ENCODE measurements around the gene GFRA3. TPM values are rescaled to one million over a fixed set of nuclear protein-coding genes. Genes with fewer than 3 reads are reported as not detected.
"Not testable (repeated sequence)": the region's sequence is repeated elsewhere in the genome, so short reads cannot be mapped to it uniquely, and the experiment has no call there.

GFRA3 gene
- total and polyA plus RNA-seq, 8 donors, result 0.47 to 2.6 (median 1.1) TPM

- H3K27ac ChIP-seq, result no peak overlapping the region
- no peaks in the 10 kb centered on the region for H3K36me3 ChIP-seq
- H3K4me1 ChIP-seq, result no peaks in the 10 kb centered on the region
- ATAC-seq, result no peak
- no peaks in the 10 kb centered on the region for H3K9me3 ChIP-seq
- no peak for FAIRE-seq
- TF ChIP-seq, protein P1, sequence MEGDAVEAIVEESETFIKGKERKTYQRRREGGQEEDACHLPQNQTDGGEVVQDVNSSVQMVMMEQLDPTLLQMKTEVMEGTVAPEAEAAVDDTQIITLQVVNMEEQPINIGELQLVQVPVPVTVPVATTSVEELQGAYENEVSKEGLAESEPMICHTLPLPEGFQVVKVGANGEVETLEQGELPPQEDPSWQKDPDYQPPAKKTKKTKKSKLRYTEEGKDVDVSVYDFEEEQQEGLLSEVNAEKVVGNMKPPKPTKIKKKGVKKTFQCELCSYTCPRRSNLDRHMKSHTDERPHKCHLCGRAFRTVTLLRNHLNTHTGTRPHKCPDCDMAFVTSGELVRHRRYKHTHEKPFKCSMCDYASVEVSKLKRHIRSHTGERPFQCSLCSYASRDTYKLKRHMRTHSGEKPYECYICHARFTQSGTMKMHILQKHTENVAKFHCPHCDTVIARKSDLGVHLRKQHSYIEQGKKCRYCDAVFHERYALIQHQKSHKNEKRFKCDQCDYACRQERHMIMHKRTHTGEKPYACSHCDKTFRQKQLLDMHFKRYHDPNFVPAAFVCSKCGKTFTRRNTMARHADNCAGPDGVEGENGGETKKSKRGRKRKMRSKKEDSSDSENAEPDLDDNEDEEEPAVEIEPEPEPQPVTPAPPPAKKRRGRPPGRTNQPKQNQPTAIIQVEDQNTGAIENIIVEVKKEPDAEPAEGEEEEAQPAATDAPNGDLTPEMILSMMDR (IDR thresholded peaks at IDR 0.05), result no peak
- 75 to 84% methylated on average over 3 of the region's 3 CpGs for whole genome bisulfite sequencing, 2 donors
- H3K4me3 ChIP-seq, result no peak overlapping the region
- no peak for DNase-seq
- no peaks in the 10 kb centered on the region for H3K27me3 ChIP-seq
- intact Hi-C loops (cut with DNase I), result no loop called here
These were observed 21.5 kb downstream of the GFRA3 start for GRCh38 chr5:138252944-138253343.

- H3K36me3 ChIP-seq; ATAC-seq; H3K27me3 ChIP-seq; FAIRE-seq; intact Hi-C loops (cut with DNase I); H3K4me1 ChIP-seq; H3K27ac ChIP-seq; H3K4me3 ChIP-seq; H3K9me3 ChIP-seq; DNase-seq: not testable (repeated sequence)
- 60 to 72% methylated on average over 2 of the region's 2 CpGs for WGBS, 2 donors
These were observed 26.6 kb downstream of the GFRA3 start for GRCh38 chr5:138247800-138248199.

DNA sequence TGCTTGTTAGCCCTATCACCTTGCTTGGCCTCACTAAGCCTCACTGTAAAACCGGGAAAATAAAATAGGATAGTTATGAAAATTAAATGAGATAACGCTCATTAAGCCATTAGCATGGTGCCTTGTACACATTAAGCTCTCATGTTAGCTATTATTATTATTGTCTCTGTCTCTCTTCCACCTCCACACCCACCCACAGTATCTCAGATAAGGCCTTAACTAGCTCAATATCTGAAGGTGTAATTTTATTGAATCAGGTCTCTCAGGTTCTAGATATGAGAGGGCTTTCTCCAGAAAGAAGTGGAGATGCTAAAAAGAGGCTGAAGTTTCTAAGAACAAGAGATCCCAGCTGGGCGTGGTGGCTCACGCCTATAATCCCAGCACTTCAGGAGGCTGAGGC is 27.6 kb downstream of the GFRA3 start:
- Histone ChIP-seq H3K36me3 (no peaks in the 10 kb centered on the region), H3K27me3 (no peaks in the 10 kb centered on the region), H3K4me1 (no peaks in the 10 kb centered on the region), H3K27ac (no peak overlapping the region), H3K4me3 (no peak overlapping the region), H3K9me3 (no peaks in the 10 kb centered on the region)
- no peak for DNase-seq
- 85 to 91% methylated on average over 4 of the region's 4 CpGs for WGBS, 2 donors
- no peak for ATAC-seq
- TF ChIP-seq, protein P1 (IDR thresholded peaks at IDR 0.05), result no peak
- no peak for FAIRE-seq
- intact Hi-C loops (cut with DNase I), result no loop called here

GRCh38 chr5:138246334-138246733 is 28.1 kb downstream of the GFRA3 start:
- Histone ChIP-seq H3K36me3 (no peaks in the 10 kb centered on the region), H3K27ac (no peak overlapping the region), H3K9me3 (no peaks in the 10 kb centered on the region), H3K4me1 (no peaks in the 10 kb centered on the region), H3K27me3 (no peaks in the 10 kb centered on the region), H3K4me3 (no peak overlapping the region)
- ATAC-seq (no peak), FAIRE-seq (no peak), DNase-seq (no peak)
- WGBS, 2 donors, result 76 to 83% methylated on average over 4 of the region's 4 CpGs
- TF ChIP-seq, protein P1 (IDR thresholded peaks at IDR 0.05), result no peak
- intact Hi-C loops (cut with DNase I), result no loop called here

DNA sequence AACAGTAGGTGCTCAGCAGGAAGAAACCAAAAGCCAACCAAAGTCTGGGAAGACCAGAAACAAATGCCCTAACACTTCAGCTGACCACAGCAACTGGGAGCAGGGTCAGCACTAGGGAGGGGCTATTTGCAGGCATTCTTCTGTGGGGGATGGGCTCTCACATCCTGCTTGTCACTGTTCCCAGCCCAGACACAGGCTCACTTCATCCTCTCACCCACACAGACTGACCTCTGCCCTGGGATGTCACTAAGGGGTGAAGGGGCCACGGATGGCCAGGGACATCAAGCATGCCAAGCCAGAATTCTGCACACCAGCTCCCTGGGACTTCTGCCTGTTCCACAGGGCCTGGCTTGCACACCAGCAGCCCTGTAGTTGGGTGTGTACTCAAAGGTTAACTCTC is 28.7 kb downstream of the GFRA3 start:
- TF ChIP-seq, protein P1 (IDR thresholded peaks at IDR 0.05), result no peak
- H3K4me1 ChIP-seq, result no peaks in the 10 kb centered on the region
- intact Hi-C loops (cut with DNase I), result no loop called here
- H3K4me3 ChIP-seq, result no peak overlapping the region
- no peak for FAIRE-seq
- 45 to 70% methylated on average over 1 of the region's 1 CpG for WGBS, 2 donors
- ATAC-seq, result no peak
- no peak for DNase-seq
- no peak overlapping the region for H3K27ac ChIP-seq
- H3K27me3 ChIP-seq, result no peaks in the 10 kb centered on the region
- no peaks in the 10 kb centered on the region for H3K36me3 ChIP-seq
- H3K9me3 ChIP-seq, result no peaks in the 10 kb centered on the region

DNA sequence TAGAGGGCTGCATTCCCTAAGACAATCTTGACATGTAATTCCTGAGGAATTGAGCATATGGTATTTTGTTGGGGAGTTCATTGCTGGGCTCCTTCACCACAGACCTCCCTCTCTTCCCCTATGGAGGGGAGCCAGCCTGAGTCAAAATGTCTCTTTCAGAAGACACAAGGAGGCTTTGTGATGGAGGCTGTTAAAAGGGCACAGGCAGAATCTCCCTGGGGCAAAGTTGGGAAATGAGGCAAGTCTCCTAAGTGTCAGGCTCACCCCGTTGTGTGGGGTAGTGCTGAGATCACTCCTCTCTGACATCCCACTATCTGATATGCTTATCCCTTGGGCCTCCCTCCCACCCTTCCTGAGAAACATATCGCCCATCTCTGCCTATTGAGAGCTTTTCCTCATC is 30.6 kb downstream of the GFRA3 start:
- no peaks in the 10 kb centered on the region for H3K9me3 ChIP-seq
- no peaks in the 10 kb centered on the region for H3K36me3 ChIP-seq
- DNase-seq, result no peak
- no peak for ATAC-seq
- FAIRE-seq, result no peak
- no peak overlapping the region for H3K27ac ChIP-seq
- no peak overlapping the region for H3K4me3 ChIP-seq
- H3K27me3 ChIP-seq, result no peaks in the 10 kb centered on the region
- TF ChIP-seq, protein P1 (IDR thresholded peaks at IDR 0.05), result no peak
- H3K4me1 ChIP-seq, result no peaks in the 10 kb centered on the region
- intact Hi-C loops (cut with DNase I), result no loop called here
- WGBS, 2 donors, result 79 to 80% methylated on average over 2 of the region's 2 CpGs
